ENCODE results near the gene GATB.
"Not testable (repeated sequence)": the region's sequence is repeated elsewhere in the genome, so short reads cannot be mapped to it uniquely, and the experiment has no call there.

The GATB gene

DNA sequence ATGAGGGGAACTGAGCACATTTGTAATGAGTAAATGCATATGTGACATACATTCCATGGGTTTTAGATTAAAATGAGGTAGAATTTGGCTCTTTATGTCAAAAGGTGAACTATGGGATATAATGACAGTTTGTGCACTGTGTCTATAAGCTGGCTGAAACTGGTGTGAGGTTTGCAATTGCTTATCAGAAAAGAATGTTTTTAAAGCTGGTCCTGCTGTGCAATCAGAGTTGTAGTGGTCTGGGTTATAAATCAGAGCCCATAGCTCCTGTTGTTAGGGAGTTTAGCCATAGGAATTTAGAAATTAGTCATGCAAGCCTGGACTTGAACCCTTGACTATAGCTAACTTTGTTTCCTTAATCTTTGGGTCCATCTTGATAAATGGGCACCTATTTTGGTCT is 23.1 kb upstream of the GATB start:
- no peak for DNase-seq

DNA sequence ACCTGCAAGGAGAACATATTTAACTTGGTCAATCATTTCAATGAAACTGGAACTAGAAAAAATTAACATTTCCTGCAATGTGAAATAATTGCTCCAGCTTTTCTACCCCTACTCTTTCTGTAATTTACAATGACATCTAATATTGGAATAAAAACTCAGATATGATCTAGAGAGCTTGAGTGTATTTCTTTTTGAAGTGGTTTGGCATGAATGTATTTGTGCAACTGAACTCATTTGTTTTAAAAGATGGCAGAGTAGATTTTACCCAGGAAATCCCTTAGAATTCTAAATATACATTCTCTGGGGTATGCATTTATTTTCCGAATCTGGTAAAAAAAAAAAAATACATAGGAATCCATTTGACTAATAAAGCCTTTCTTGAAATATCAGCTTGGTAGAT is 21.5 kb upstream of the GATB start:
- no peak for DNase-seq

DNA sequence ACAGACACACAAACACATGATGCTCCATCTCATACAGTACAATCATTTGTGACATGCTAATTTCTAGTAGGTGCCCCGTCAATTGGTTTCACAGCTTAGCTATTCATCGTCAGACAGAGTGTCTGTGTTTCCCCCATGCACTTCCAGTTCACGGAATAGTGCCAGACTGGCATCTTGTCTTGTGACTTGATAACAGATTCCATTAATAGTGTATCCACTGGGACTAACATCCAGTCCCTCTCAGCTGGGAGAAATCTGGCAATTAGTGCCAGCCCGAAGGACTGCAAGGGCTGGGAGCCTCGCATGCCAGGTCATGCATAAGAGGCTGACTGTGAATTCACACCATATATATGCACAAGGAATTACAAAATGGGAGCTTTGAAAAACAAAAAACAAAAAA is 20.2 kb upstream of the GATB start:
- no peak for DNase-seq

DNA sequence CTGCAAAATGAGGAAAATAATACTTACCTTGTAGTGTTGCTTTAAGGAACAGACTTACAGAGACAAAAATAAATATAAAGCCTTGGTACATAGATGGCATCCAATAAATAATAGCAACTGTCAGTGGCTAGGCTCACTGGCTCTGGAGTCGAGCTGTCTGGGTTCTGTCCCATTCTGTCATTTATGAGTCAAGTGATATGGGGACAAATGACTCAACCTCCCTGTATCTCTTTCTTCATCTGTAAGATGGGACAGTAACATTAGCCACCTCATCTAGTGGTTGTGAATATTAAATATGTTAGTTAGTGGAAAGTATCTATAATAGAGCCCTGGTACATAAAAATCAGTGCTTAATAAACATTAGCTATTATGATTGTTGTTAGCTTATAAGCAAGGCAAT is 16.7 kb upstream of the GATB start:
- no peak for DNase-seq

DNA sequence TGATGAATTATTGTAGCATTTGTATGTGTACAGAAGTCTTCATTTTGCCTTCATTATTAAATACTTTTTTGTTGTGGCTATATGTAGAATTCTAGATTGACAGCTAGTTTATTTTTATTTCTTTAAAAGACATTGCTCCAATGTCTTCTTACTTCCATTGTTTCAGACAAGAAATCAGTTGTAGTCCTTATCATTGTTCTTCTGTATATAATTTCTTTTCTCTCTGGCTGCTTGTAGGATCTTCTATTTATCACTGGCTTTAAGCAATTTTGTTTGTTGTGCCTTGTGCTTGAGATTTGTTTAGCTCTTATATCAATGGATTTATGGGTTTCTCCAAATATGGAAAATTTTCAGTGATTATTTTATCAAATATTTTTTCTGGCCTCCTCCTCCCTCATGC is 13.5 kb upstream of the GATB start:
- no peak for DNase-seq

DNA sequence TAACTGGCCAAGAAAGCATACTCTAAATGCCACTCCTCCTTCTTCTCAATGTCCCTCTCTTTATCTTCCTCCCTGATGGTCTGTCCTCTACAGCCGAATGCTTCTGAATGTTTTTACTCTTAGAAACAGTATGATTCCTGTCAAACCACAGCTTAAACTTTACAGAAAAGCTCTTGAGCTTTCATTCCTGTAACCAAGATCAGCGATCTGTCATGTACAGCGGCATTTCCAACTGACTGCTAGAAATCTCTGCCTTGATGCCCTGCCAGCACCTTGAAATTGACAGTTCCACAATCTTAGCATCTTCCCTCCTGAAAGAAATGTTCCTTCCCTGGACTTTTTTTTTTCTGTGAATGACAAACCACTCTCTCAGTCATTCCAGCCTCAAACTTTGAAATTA is 11.5 kb upstream of the GATB start:
- no peak for DNase-seq

DNA sequence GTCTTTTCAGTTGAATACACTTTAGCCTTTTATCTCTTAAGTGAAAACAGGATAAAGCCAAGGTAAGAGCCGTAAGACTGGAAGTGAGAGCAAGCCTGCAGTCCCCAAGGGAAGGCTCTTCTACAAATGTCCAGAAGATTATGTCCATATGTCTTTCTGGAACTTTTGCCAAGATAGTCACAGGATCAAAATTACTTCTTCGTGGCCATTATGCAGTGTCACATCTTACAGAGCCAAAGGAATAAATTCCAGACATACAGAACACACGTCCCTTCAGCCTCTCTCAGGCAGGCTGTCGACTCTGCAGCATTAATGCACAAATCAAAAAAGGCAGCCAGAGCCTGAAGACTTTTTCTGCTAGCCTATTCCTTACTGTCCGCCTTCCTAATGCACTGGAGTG is 10.9 kb upstream of the GATB start:
- no peak for DNase-seq

DNA sequence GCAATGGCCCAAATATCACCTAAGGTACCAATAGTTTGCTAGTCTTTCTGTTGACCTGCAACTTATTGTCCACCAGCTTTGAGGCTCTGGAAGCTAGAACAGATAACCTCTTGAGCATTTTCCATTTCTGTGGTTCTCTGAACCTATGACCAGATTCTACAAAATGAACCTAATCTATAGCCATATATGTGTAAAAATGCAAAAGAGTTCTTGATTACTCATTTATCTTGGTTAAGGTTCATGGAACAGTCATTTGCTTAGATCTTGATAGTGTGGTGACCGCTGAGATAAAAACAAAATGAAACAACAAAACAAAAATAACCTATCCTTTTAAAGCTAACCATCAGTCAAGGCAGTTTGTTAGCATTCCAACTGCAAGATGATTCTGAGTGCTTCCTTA is 9.3 kb upstream of the GATB start:
- no peak for DNase-seq

DNA sequence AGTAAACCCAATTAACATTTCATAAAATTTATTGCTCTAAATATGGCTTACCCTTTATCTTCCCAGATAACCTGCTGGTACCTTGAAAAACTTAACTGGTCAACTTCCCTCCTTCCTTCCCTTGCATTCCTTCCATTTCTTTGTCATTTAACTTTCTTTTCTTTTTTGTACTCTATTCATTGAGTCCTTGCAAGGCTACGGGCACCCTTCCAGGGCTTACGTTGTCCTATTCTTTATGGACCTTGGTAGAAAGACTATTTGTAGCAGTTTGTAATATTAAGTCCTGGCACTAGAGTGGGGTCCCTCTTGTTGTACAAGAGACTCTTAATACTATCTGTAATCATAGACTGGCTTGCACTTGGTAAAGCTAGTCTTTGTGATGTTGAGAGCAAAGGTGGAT is 8.0 kb upstream of the GATB start:
- DNase-seq: no peak

DNA sequence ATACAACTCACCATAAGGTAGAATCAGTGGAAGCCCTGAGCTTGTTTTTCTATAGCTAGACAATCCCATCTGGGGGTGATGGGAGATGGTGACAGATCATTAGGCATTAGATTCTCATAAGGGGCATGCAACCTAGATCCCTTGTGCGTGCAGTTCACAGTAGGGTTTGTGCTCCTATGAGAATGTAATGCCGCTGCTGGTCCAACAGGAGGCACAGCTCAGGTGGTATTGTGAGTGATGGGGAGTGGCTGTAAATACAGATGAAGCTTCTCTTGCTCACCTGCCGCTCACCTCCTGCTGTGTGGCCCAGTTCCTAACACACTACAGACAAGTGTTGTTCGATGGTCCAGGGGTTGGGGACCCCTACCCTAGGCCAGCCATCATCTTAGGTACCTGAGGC is 5.9 kb upstream of the GATB start:
- no peak for DNase-seq

DNA sequence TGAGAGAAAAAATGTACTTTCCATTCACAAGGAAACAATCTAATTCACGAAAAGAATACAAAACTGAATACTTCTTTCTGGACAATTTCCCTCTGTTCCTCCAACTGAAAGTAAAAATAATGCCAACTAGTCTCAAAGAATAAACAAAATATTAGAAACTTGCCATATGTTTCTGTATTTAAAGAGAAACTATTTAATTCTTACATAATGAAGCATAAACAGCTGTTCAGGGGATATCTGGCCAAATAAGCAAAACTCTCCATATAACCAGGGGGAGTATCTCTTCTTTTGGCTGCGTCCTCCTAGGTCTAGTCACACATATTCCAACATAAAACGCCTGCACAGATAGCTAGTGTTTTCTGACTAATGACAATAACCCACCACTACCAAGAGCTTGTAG is 805 bp downstream of the GATB start:
- no peak for DNase-seq

DNA sequence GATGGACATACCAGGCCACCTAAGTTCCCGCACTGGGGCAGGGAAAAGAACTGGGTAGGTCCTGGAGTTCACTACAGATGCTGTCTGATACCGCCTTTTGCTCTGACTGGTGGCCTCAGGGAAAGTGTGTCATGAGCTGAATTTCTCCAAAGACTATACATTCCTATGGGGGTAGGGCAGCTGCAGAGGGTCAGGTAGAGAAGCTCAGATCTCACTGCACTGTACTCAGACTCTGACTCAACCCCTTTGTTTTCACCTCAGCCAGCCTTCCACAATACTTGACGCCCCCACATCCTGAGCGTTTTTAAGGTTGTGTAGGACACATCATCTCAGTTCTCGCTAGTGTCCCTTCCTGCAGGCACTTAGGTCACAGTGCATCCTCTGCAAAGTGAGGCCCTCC is 7.8 kb downstream of the GATB start:
- DNase-seq: no peak

DNA sequence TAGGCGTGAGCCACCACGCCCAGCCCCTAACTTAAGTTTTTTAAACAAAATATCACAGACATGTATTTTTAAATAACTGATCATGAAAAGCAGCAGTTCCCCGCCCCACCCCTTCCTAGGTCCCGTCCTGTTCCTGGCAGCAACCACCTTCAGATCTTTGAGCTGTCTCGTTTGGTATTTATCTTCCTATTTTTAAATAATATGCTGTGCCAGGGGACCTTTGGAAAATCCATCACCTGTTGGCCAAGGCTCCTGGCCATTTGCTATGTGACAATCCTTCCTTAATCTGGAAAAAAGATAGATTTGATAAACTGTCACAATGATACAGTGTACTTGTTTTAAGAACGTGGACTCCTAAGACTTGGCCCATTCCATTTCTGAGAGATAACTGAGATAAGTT is 10.7 kb downstream of the GATB start:
- DNase-seq: no peak

DNA sequence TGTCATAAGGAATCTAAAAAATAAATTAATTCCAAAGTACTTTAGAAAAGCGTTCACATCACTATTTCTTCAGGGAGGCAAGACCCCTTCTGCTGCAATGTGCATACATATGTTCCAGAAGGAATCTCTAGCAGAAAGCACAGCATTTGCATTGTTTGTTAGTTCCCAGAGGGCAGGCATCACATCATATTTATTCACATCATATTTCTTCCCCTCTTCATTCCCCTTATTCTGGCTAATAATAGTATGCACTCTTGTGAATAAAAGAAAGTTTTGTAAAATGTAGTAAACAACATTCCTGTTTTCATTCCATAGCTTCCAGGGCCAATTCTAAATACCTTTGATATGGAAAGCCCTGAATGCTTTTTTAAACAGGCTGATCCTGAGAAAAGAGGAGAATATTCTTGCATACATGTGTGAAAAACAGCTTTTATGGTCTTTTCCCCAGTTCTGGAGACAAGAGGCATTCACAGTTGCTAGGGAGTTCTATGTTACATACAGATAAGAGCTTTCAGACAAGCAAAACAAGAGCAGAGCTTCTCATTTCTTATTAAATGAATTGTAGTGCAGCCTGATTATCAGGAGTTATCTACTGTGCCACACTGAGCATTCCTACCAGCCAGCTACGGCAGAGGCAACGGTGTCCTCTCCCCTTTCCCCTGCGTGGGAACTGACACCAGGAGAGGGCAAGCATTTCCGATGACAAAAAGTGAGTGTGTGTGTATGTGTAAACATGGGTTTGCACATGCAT is 15.2 kb downstream of the GATB start:
- DNase-seq: no peak

DNA sequence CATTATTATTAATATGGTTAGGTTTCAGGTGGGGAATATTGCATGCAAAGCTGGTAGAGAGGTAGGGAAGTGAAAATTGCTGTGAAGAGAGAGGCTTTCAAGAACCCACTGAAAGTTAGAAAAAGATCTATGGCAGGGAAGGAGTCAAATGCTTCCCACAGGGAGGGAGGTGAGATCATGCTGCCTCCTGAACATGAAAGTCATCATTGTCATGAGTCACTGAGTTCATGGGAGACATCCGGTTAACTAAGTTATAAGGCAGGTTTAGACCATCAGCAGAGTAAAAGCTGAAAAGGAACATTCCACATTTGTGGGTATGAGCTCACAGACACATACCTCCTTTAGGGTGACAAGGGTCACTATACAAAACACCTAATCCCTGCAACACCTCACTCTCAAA is 16.2 kb downstream of the GATB start:
- no peak for DNase-seq

DNA sequence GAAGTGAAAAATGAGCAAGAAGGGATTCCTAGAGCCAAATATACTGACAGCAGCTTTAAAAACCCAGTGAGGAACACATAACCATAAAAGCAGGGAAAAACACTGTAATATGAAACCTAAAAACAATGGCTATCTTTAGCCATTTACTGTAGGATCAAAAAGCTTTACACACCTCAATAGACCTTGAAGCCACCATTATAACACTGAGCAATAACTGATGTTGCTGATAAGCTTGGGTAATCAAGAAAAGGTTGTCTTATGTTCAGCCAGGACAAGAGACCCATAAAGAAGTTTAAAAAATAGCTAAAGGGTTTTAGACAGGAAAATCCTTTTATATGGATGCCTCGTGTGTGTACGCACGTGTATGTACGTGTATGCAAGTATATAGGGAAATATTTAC is 16.9 kb downstream of the GATB start:
- DNase-seq: no peak

DNA sequence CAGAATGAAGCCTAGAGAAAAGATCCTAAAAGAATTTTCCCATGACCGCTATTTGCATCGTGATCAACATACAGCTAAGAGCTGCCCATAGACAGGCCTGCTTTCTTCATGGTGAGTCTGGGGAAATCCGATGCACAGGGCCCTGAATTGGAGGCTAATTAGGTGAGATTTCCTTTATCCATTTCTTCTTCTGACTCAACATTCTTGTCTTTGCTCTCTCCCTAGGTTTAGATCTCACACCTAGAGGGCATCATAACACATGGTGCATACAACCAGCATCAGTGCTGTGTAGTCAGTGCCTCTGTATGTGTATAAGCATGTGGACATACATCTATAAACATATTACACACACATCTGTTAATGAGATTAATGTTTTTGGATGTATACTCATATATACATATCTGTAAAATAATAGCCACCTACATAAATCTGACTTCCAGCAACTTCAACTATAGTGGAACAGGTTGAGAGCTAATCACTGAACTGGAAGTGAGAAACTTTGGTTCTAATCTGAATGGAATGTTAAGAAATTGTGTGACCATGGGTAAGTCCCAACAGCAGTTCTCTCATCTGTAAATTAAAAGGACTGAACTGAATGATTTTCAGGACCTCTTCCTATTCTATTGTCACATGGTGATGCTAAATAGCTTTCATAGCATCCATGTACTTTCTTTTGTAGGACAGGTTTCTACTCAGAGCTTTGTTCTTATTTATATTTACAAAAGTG is 17.5 kb downstream of the GATB start:
- DNase-seq: no peak

DNA sequence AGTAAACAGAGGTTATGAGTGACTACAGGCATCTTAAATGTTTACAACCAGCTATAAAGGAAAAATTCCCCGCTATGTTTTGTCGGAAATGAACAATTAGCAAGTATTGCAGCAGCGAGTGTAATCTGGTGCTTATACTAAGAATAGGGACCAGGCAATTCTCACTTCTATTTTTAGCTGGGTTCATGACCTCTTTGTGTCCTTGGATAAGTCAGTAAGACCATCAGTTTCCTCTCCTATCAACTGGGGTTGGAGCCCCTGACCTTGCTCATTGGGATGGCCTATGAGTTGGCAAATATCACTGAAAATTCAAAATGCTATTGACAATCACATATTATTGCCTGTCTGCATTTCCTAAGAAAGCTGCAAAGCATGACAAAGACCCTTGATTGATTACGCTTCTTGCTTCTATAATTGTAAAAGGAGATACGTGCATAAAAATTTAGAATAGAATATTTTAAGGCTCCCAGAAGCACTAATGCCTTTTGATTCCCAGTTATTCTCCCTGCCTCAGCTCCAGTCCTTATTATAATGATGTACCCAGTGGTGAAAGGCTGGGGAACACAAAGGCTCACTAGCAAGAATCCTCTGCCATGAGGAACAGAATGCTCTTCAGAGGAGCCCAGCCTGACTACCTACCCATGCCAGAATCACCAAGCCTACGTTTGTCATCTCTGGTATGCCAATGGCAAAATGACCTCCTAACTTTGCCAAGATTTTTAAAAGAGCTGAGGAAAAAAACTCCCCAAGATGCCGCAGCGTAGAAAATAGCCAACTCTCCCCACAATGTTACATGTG is 21.9 kb downstream of the GATB start:
- DNase-seq: no peak

DNA sequence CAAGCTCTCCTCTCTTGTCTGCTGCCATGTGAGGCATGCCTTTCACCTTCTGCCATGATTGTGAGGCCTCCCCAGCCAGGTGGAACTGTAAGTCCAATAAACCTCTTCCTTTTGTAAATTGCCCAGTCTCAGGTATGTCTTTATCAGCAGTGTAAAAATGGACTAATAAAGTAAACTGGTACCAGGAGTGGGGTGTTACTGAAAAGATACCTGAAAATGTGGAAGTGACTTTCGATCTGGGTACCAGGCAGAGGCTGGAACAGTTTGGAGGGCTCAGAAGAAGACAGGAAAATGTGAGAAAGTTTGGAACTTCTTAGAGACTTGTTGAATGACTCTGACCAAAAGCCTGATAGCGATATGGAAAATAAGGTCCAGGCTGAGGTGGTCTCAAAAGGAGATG is 24.0 kb downstream of the GATB start:
- DNase-seq: not testable (repeated sequence)

DNA sequence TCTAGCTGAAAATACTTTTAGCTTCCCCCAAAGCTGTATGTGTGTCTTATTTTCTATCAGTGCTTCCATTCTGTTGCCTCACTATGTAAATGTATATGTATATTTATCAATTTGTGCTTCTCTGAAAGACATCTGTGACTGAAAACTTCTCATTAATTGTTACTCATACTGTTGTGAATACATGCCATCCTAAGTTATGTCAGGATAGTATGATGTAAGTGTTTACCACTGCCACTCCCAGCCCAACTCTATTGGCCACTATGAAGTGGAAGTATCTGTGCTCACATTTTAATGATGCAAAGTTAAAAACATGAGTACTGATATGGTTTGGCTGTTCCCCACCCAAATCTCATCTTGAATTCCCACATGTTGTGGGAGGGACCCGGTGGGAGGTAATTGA is 24.4 kb downstream of the GATB start:
- no peak for DNase-seq

DNA sequence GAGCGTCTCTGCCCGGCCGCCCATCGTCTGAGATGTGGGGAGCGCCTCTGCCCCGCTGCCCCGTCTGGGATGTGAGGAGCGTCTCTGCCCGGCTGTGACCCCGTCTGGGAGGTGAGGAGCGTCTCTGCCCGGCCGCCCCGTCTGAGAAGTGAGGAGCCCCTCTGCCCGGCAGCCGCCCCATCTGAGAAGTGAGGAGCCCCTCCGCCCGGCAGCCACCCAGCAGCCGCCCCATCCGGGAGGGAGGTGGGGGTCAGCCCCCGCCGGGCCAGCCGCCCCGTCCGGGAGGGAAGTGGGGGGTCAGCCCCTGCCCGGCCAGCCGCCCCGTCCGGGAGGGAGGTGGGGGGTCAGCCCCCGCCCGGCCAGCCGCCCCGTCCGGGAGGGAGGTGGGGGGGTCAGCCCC is 29.1 kb downstream of the GATB start:
- not testable (repeated sequence) for DNase-seq

DNA sequence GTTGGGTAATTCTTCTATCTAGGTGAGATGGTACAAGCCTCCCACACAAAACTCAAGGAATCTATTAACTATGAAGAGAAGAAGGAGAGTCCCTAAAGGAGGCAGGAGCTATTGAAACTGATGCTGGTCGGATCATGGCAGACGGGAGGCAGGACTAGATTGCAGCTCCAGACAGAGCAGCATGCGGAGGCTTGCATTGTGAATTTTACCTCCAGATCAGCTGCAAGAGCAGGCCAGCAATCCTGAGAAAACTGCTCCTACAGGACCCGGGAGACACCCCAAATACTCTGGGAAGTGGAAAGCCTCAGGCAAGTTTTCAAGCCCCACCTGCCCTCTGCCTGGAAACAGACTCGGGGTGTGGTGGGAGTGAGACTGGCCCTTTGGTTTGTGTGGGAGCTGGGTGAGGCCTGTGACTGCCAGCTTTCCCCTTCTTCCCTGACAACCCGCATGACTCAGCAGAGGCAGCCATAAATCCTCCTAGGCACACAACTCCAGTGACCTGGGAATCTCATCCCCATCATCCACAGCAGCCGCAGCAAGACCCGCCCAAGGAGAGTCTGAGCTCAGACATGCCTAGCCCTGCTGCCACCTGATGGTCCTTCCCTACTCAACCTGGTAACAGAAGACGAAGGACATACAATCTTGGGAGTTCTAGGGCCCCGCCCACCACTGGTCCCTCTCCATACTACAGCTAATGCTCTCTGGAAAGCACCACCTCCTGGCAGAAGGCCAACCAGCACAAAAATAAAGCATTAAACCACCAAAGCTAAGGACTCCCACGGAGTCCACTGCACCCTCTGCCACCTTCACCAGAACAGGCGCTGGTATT is 30.9 kb downstream of the GATB start:
- DNase-seq: no peak

DNA sequence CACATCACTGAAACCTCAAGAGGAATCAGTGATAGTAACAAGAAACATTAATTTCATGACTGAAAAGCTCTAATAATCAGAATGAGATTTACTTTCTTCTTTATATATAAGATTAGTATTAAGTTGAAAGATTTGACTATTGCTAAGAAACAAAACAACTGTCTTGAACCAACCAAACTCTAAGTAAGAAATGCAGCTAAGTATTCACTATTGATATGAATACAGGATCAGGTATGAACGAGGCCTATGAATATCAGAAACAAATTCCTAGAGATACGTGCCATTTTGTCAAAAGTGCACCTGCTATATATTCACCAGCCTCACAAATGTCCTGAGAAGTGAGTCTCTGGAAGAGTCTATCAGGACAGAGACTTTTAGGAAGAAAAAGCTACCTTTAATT is 32.1 kb downstream of the GATB start:
- no peak for DNase-seq
